H9 (cell line): ENCODE measurements around the gene RBL2. TPM values are rescaled to one million over a fixed set of nuclear protein-coding genes. Genes with fewer than 3 reads are reported as not detected.

ENCODE experiments used
- DNase-seq: peaks from one replicate; pipeline ENCODE4 v3.0.0-alpha.2; 2017
- H2AFZ ChIP-seq: one replicate; pipeline ENCODE4 v1.6.1; 2013; ENCODE audit warnings: mild to moderate bottlenecking, low read length, control low read depth, moderate library complexity
- H2AK5ac ChIP-seq: 2 replicates; pipeline ENCODE4 v1.6.1; 2013; ENCODE audit warnings: low read length, control low read depth, mixed read lengths; ENCODE audit not compliant: insufficient read length
- H2BK120ac ChIP-seq: one replicate; pipeline ENCODE4 v1.6.1; 2013; ENCODE audit warnings: low read depth, mild to moderate bottlenecking, low read length, control low read depth, inconsistent platforms; ENCODE audit not compliant: poor library complexity, severe bottlenecking
- H2BK12ac ChIP-seq: 2 replicates; pipeline ENCODE4 v1.6.1; 2013; ENCODE audit warnings: low read length, control low read depth, mixed read lengths, low read depth; ENCODE audit not compliant: insufficient read length
- H2BK15ac ChIP-seq: 2 replicates; pipeline ENCODE4 v1.6.1; 2013; ENCODE audit warnings: low read depth, low read length, control low read depth
- H2BK20ac ChIP-seq: one replicate; pipeline ENCODE4 v1.6.1; 2013; ENCODE audit warnings: low read depth, mild to moderate bottlenecking, low read length, control low read depth, inconsistent platforms; ENCODE audit not compliant: poor library complexity, severe bottlenecking
- H2BK5ac ChIP-seq: 2 replicates; pipeline ENCODE4 v1.6.1; 2013; ENCODE audit warnings: low read length, control low read depth, mixed read lengths; ENCODE audit not compliant: insufficient read length
- H3K14ac ChIP-seq: 2 replicates; pipeline ENCODE4 v1.6.1; 2013; ENCODE audit warnings: low read length, control low read depth; ENCODE audit not compliant: insufficient read depth
- H3K18ac ChIP-seq: 2 replicates; pipeline ENCODE4 v1.6.1; 2013; ENCODE audit warnings: low read depth, mild to moderate bottlenecking, mixed read lengths, low read length, control low read depth; ENCODE audit not compliant: insufficient read length
- H3K23ac ChIP-seq: 2 replicates; pipeline ENCODE4 v1.6.1; 2013; ENCODE audit warnings: low read length, control low read depth, mixed read lengths, low read depth; ENCODE audit not compliant: insufficient read length
- H3K23me2 ChIP-seq: 2 replicates; pipeline ENCODE4 v1.6.1; 2013; ENCODE audit warnings: low read depth, mild to moderate bottlenecking, mixed read lengths, low read length, control low read depth; ENCODE audit not compliant: insufficient read length, poor library complexity, severe bottlenecking
- H3K27ac ChIP-seq: 2 replicates; pipeline ENCODE4 v1.5.1; 2013; ENCODE audit warnings: low read length, control low read depth, mixed read lengths, low read depth; ENCODE audit not compliant: insufficient read length
- H3K27me3 ChIP-seq: 2 replicates; pipeline ENCODE4 v1.6.1; 2013; ENCODE audit warnings: low read length, control low read depth, inconsistent platforms; ENCODE audit not compliant: insufficient read depth
- H3K4ac ChIP-seq: 2 replicates; pipeline ENCODE4 v1.6.1; 2013; ENCODE audit warnings: low read depth, mild to moderate bottlenecking, control low read depth, inconsistent platforms, low read length, moderate library complexity
- H3K4me1 ChIP-seq: 2 replicates; pipeline ENCODE4 v1.6.1; 2013; ENCODE audit warnings: low read length, control low read depth, inconsistent platforms; ENCODE audit not compliant: insufficient read depth
- H3K4me2 ChIP-seq: 2 replicates; pipeline ENCODE4 v1.6.1; 2013; ENCODE audit warnings: low read length, control low read depth, mixed read lengths; ENCODE audit not compliant: insufficient read length, insufficient read depth
- H3K56ac ChIP-seq: 2 replicates; pipeline ENCODE4 v1.6.1; 2013; ENCODE audit warnings: low read depth, mild to moderate bottlenecking, mixed read lengths, low read length, control low read depth; ENCODE audit not compliant: insufficient read length
- H3K79me1 ChIP-seq: 2 replicates; pipeline ENCODE4 v1.6.1; 2013; ENCODE audit warnings: low read depth, mild to moderate bottlenecking, moderate library complexity, low read length, control low read depth, inconsistent platforms; ENCODE audit not compliant: insufficient read depth, poor library complexity, severe bottlenecking
- H3K79me2 ChIP-seq: 2 replicates; pipeline ENCODE4 v1.6.1; 2013; ENCODE audit warnings: low read length, control low read depth, inconsistent platforms; ENCODE audit not compliant: insufficient read depth
- H3K9ac ChIP-seq: 2 replicates; pipeline ENCODE4 v1.6.1; 2013; ENCODE audit warnings: low read length, control low read depth, mixed read lengths; ENCODE audit not compliant: insufficient read length; ENCODE audit errors: extremely low read depth
- H3K9me3 ChIP-seq: one replicate; pipeline ENCODE4 v1.6.1; 2013; ENCODE audit warnings: low read depth, low read length, inconsistent platforms; ENCODE audit not compliant: control insufficient read depth
- H3T11ph ChIP-seq: one replicate; pipeline ENCODE4 v1.6.1; 2013; ENCODE audit warnings: mild to moderate bottlenecking, low read length, control low read depth, inconsistent platforms
- H4K20me1 ChIP-seq: one replicate; pipeline ENCODE4 v1.6.1; 2013; ENCODE audit not compliant: control insufficient read depth, insufficient read length, insufficient read depth
- H4K5ac ChIP-seq: 2 replicates; pipeline ENCODE4 v1.6.1; 2013; ENCODE audit warnings: low read depth, mild to moderate bottlenecking, mixed read lengths, low read length, control low read depth; ENCODE audit not compliant: insufficient read length
- H4K8ac ChIP-seq: replicated peaks from 2 replicates; pipeline ENCODE4 v1.6.1; 2013; ENCODE audit warnings: low read length, control low read depth, mixed read lengths, low read depth; ENCODE audit not compliant: insufficient read length
- H4K91ac ChIP-seq: 2 replicates; pipeline ENCODE4 v1.6.1; 2013; ENCODE audit warnings: low read depth, mild to moderate bottlenecking, moderate library complexity, mixed read lengths, low read length, control low read depth; ENCODE audit not compliant: insufficient read length
- H3K27ac Mint-ChIP-seq, 3 experiments: 2 replicates in 2 of 3; 3 replicates in 1 of 3; pipeline ENCODE4 v1.8.0; 2020 to 2021; ENCODE audit warnings: mixed read lengths in 3 of 3, mild to moderate bottlenecking in 1 of 3, moderate library complexity in 1 of 3
- H3K27me3 Mint-ChIP-seq: 2 replicates; pipeline ENCODE4 v1.8.0; 2021; ENCODE audit warnings: low read depth, mild to moderate bottlenecking, moderate library complexity, mixed read lengths
- H3K36me3 Mint-ChIP-seq, 3 experiments: 2 replicates in 2 of 3; 3 replicates in 1 of 3; pipeline ENCODE4 v1.8.0; 2020 to 2021; ENCODE audit warnings: low read depth in 3 of 3, mixed read lengths in 3 of 3; ENCODE audit not compliant: insufficient read depth in 1 of 3
- H3K4me1 Mint-ChIP-seq, 2 experiments: 2 replicates each; pipeline ENCODE4 v1.8.0; 2020; ENCODE audit warnings: mixed read lengths in 2 of 2
- H3K4me3 Mint-ChIP-seq, 2 experiments: 2 replicates in 1 of 2; 3 replicates in 1 of 2; pipeline ENCODE4 v1.8.0; 2020 to 2021; ENCODE audit warnings: mild to moderate bottlenecking in 2 of 2, mixed read lengths in 2 of 2, moderate library complexity in 1 of 2
- H3K9me3 Mint-ChIP-seq, 2 experiments: 2 replicates in 1 of 2; 3 replicates in 1 of 2; pipeline ENCODE4 v1.8.0; 2020; ENCODE audit warnings: mild to moderate bottlenecking in 2 of 2, mixed read lengths in 2 of 2, moderate library complexity in 1 of 2
- WGBS: extraction: QIAGEN DNeasy Blood & Tissue Kit; methylation state at CpG from one replicate; pipeline ENCODE4 v1.1.7; 2013; ENCODE audit warnings: missing lambda C conversion rate, low lambda C conversion rate, mixed read lengths; ENCODE audit not compliant: insufficient read length; ENCODE audit errors: extremely low coverage; 5-methylcytosine and 5-hydroxymethylcytosine counted together
- total RNA-seq: library from RNA; stranded (reverse); gene quantifications from 2 replicates; pipeline ENCODE4 v1.2.1, GENCODE V29; 2021
- TF ChIP-seq, protein P1 (sequence below): fragments of 200-600 bp; sonication (generic); conservative IDR thresholded peaks from 3 replicates; pipeline ENCODE4 v1.8.0; 2021; ENCODE audit warnings: antibody characterized with exemption, mild to moderate bottlenecking

Gene RBL2
- total RNA-seq, 1 experiment from 2014 or later = 17.3 TPM

DNA sequence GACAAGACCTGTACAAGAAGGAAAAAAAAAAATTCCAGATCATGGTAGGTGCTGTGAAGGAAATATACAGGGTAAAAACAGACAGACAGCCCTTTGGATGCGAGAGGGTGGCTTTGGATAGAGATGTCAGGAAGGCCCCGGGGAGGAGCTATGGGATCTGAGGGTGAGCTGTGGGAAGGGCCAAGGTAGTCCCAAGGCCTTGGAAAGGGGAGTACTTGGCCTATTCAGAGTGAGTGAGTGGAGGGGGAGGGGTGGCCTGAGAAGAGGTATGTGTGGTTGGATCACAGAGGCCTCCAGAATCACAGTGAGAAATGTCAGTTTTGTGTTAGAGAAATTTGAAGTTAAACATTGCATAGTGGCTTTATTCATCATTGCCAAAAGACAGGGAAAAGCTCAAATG, 99.9 kb downstream of the RBL2 start:
- Histone ChIP-seq H3K23ac (no peak overlapping the region), H4K5ac (no peak overlapping the region), H3K4me2 (no peak overlapping the region), H4K91ac (no peak overlapping the region), H3K14ac (no peak overlapping the region), H3K4ac (no peak overlapping the region), H2AK5ac (no peak overlapping the region), H3K23me2 (no peaks in the 10 kb centered on the region), H3K56ac (no peak overlapping the region), H3K18ac (no peak overlapping the region), H3T11ph (no peak overlapping the region), H3K27ac (no peak overlapping the region), H2BK5ac (no peak overlapping the region), H3K79me2 (no peaks in the 10 kb centered on the region), H3K27me3 (no peaks in the 10 kb centered on the region), H2AFZ (no peak overlapping the region), H2BK12ac (no peak overlapping the region), H4K8ac (no peak overlapping the region), H3K79me1 (no peaks in the 10 kb centered on the region), H3K4me1 (no peaks in the 10 kb centered on the region), H3K9me3 (no peaks in the 10 kb centered on the region), H4K20me1 (no peaks in the 10 kb centered on the region), H2BK120ac (no peak overlapping the region), H3K9ac (no peak overlapping the region), H2BK20ac (no peak overlapping the region), H2BK15ac (no peak overlapping the region)
- Mint-ChIP-seq H3K27ac (no peak overlapping the region; a peak in 1 of 7 replicates), H3K36me3 (peaks cover 2 to 10% (median 3%) of the 10 kb centered on the region in 3 experiments; a peak in 6 of 7 replicates), H3K27me3 (peaks cover 2% of the 10 kb centered on the region; the same call in 1 of the 2 replicates), H3K9me3 (peaks cover 11 to 13% of the 10 kb centered on the region in 2 experiments), H3K4me3 (no peak overlapping the region), H3K4me1 (peaks cover 5 to 6% of the 10 kb centered on the region in 2 experiments)
- TF ChIP-seq, protein P1, sequence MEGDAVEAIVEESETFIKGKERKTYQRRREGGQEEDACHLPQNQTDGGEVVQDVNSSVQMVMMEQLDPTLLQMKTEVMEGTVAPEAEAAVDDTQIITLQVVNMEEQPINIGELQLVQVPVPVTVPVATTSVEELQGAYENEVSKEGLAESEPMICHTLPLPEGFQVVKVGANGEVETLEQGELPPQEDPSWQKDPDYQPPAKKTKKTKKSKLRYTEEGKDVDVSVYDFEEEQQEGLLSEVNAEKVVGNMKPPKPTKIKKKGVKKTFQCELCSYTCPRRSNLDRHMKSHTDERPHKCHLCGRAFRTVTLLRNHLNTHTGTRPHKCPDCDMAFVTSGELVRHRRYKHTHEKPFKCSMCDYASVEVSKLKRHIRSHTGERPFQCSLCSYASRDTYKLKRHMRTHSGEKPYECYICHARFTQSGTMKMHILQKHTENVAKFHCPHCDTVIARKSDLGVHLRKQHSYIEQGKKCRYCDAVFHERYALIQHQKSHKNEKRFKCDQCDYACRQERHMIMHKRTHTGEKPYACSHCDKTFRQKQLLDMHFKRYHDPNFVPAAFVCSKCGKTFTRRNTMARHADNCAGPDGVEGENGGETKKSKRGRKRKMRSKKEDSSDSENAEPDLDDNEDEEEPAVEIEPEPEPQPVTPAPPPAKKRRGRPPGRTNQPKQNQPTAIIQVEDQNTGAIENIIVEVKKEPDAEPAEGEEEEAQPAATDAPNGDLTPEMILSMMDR = no peak
- no CpG with 5 or more reads among the region's 2 CpGs for WGBS
- no peak for DNase-seq
